TTC549 (cell line): Measurements from ENCODE around the gene CKMT2.

ENCODE experiments used
- FAIRE-seq: peaks from 2 replicates; lab custom pipeline; 2012; peaks lifted over from hg19 to GRCh38; lab: Jason Lieb, UNC

Gene CKMT2

GRCh38 chr5:81233080-81233634 is at the start of gene CKMT2:
Gene CKMT2, plus strand, starts transcription at chr5:81233322. Its CDS starts 17,811 bp downstream, at chr5:81251133.
- no peak for FAIRE-seq

GRCh38 chr5:81183811-81184748 is 49.0 kb upstream of the CKMT2 start:
- FAIRE-seq = no peak

GRCh38 chr5:81184749-81185110 is 48.4 kb upstream of the CKMT2 start:
- FAIRE-seq = no peak

- FAIRE-seq = no peak
These were observed 45.2 kb upstream of the CKMT2 start for GRCh38 chr5:81187885-81188284.

GRCh38 chr5:81188962-81189361 is 44.2 kb upstream of the CKMT2 start:
- FAIRE-seq = no peak

GRCh38 chr5:81189875-81190498 is 43.1 kb upstream of the CKMT2 start:
- FAIRE-seq = no peak

GRCh38 chr5:81191726-81192372 is 41.3 kb upstream of the CKMT2 start:
- FAIRE-seq = no peak

GRCh38 chr5:81192373-81192750 is 40.8 kb upstream of the CKMT2 start:
- FAIRE-seq = no peak

GRCh38 chr5:81194633-81195334 is 38.3 kb upstream of the CKMT2 start:
- FAIRE-seq = no peak

GRCh38 chr5:81195335-81195929 is 37.7 kb upstream of the CKMT2 start:
- no peak for FAIRE-seq

GRCh38 chr5:81202655-81203054 is 30.5 kb upstream of the CKMT2 start:
- no peak for FAIRE-seq

GRCh38 chr5:81203729-81204128 is 29.4 kb upstream of the CKMT2 start:
- no peak for FAIRE-seq

- FAIRE-seq = no peak
These were observed 28.9 kb upstream of the CKMT2 start for GRCh38 chr5:81204205-81204604.

GRCh38 chr5:81205058-81205457 is 28.1 kb upstream of the CKMT2 start:
- FAIRE-seq = no peak

GRCh38 chr5:81207009-81207408 is 26.1 kb upstream of the CKMT2 start:
- FAIRE-seq = no peak

- FAIRE-seq = no peak
These were observed 24.2 kb upstream of the CKMT2 start for GRCh38 chr5:81208904-81209303.

GRCh38 chr5:81209386-81209785 is 23.7 kb upstream of the CKMT2 start:
- no peak for FAIRE-seq

- no peak for FAIRE-seq
These were observed 23.1 kb upstream of the CKMT2 start for GRCh38 chr5:81209869-81210493.

GRCh38 chr5:81212211-81212751 is 20.8 kb upstream of the CKMT2 start:
- no peak for FAIRE-seq

- FAIRE-seq = no peak
These were observed 20.1 kb upstream of the CKMT2 start for GRCh38 chr5:81213070-81213469.

GRCh38 chr5:81214848-81215247 is 18.3 kb upstream of the CKMT2 start:
- no peak for FAIRE-seq
